ENCODE data around the gene ZYG11A. TPM values are rescaled to one million over a fixed set of nuclear protein-coding genes. Genes with fewer than 3 reads are reported as not detected.

The ZYG11A gene
- total and polyA plus RNA-seq, 2 donors (not counting 1 experiment from before 2014, with no cell fraction given): 0.28 to 0.50 TPM

- no peaks in the 10 kb centered on the region for H3K27me3 ChIP-seq (ENCODE audit: control insufficient read depth, insufficient read depth, low read length)
- H3K79me2 ChIP-seq (ENCODE audit: control insufficient read depth, insufficient read depth, low read length): no peaks in the 10 kb centered on the region
- H4K20me1 ChIP-seq (ENCODE audit: control insufficient read depth, extremely low read depth, insufficient read depth, low read length): no peaks in the 10 kb centered on the region
- TF ChIP-seq CTCF (conservative IDR thresholded peaks at IDR 0.05 in 1 of 2, IDR thresholded peaks at IDR 0.05 in 1 of 2; ENCODE audit: low read depth in 1 of 2, low read length in 2 of 2): no peak
- no peak for TF ChIP-seq EZH2 (IDR thresholded peaks at IDR 0.05; ENCODE audit: low read length, missing control alignments)
- H2AFZ ChIP-seq (ENCODE audit: low read length): no peak overlapping the region
- no peak overlapping the region for H3K27ac ChIP-seq (ENCODE audit: insufficient read depth, low read length)
- DNase-seq (ENCODE audit: low read depth in 2 of 2): no peak
- no peaks in the 10 kb centered on the region for H3K4me1 ChIP-seq (ENCODE audit: control insufficient read depth, extremely low read depth, insufficient read depth, low read length)
- no peaks in the 10 kb centered on the region for H3K36me3 ChIP-seq (ENCODE audit: control insufficient read depth, insufficient read depth, low read length)
- H3K4me2 ChIP-seq (ENCODE audit: extremely low read depth, insufficient read depth, low read length): no peak overlapping the region
- H3K9ac ChIP-seq (ENCODE audit: insufficient read depth, low read length): no peak overlapping the region
- H3K9me3 ChIP-seq (ENCODE audit: control insufficient read depth, insufficient read depth, low read depth, low read length): no peaks in the 10 kb centered on the region
- H3K4me3 ChIP-seq (replicated peaks in 1 of 4; ENCODE audit: control extremely low read depth in 1 of 4, insufficient read depth in 1 of 4, low read depth in 3 of 4, low read length in 4 of 4): no peak overlapping the region
Measured at GRCh38 chr1:52919723-52920483, 77.3 kb downstream of the ZYG11A start.

- H3K27me3 ChIP-seq (ENCODE audit: control insufficient read depth, insufficient read depth, low read length): no peaks in the 10 kb centered on the region
- no peaks in the 10 kb centered on the region for H3K36me3 ChIP-seq (ENCODE audit: control insufficient read depth, insufficient read depth, low read length)
- H4K20me1 ChIP-seq (ENCODE audit: control insufficient read depth, extremely low read depth, insufficient read depth, low read length): no peaks in the 10 kb centered on the region
- H3K9ac ChIP-seq (ENCODE audit: insufficient read depth, low read length): peak overlapping the region; percentile 63
- H2AFZ ChIP-seq (ENCODE audit: low read length): peak overlapping the region; percentile 42
- TF ChIP-seq CTCF (conservative IDR thresholded peaks at IDR 0.05 in 1 of 2, IDR thresholded peaks at IDR 0.05 in 1 of 2; ENCODE audit: low read depth in 1 of 2, low read length in 2 of 2): no peak
- no peak for TF ChIP-seq EZH2 (IDR thresholded peaks at IDR 0.05; ENCODE audit: low read length, missing control alignments)
- H3K27ac ChIP-seq (ENCODE audit: insufficient read depth, low read length): no peak overlapping the region
- no peaks in the 10 kb centered on the region for H3K79me2 ChIP-seq (ENCODE audit: control insufficient read depth, insufficient read depth, low read length)
- peak overlapping the region; percentile 53 for H3K4me2 ChIP-seq (ENCODE audit: extremely low read depth, insufficient read depth, low read length)
- peak overlapping the region; percentile 61 to 77 (median 64) for H3K4me3 ChIP-seq (replicated peaks in 1 of 4; ENCODE audit: control extremely low read depth in 1 of 4, insufficient read depth in 1 of 4, low read depth in 3 of 4, low read length in 4 of 4)
- DNase-seq (ENCODE audit: low read depth in 2 of 2): peak in 1 of 2 donors; percentile 19
- no peaks in the 10 kb centered on the region for H3K9me3 ChIP-seq (ENCODE audit: control insufficient read depth, insufficient read depth, low read depth, low read length)
- H3K4me1 ChIP-seq (ENCODE audit: control insufficient read depth, extremely low read depth, insufficient read depth, low read length): no peaks in the 10 kb centered on the region
Measured at GRCh38 chr1:52920791-52921291, 78.3 kb downstream of the ZYG11A start.

GRCh38 chr1:52925571-52926005 lies 83.0 kb downstream of the ZYG11A start:
- H3K27me3 ChIP-seq (ENCODE audit: control insufficient read depth, insufficient read depth, low read length): no peaks in the 10 kb centered on the region
- H3K36me3 ChIP-seq (ENCODE audit: control insufficient read depth, insufficient read depth, low read length): no peaks in the 10 kb centered on the region
- no peaks in the 10 kb centered on the region for H4K20me1 ChIP-seq (ENCODE audit: control insufficient read depth, extremely low read depth, insufficient read depth, low read length)
- peak overlapping the region; percentile 52 for H3K4me2 ChIP-seq (ENCODE audit: extremely low read depth, insufficient read depth, low read length)
- no peaks in the 10 kb centered on the region for H3K9me3 ChIP-seq (ENCODE audit: control insufficient read depth, insufficient read depth, low read depth, low read length)
- H3K9ac ChIP-seq (ENCODE audit: insufficient read depth, low read length): no peak overlapping the region
- no peak overlapping the region for H3K4me3 ChIP-seq (replicated peaks in 1 of 4; ENCODE audit: control extremely low read depth in 1 of 4, insufficient read depth in 1 of 4, low read depth in 3 of 4, low read length in 4 of 4)
- peaks cover 2% of the 10 kb centered on the region for H3K4me1 ChIP-seq (ENCODE audit: control insufficient read depth, extremely low read depth, insufficient read depth, low read length)
- H3K27ac ChIP-seq (ENCODE audit: insufficient read depth, low read length): no peak overlapping the region
- peak overlapping the region; percentile 15 for H2AFZ ChIP-seq (ENCODE audit: low read length)
- DNase-seq (ENCODE audit: low read depth in 2 of 2): peak; percentile 27 to 33
- H3K79me2 ChIP-seq (ENCODE audit: control insufficient read depth, insufficient read depth, low read length): peaks cover 5% of the 10 kb centered on the region
- TF ChIP-seq EZH2 (IDR thresholded peaks at IDR 0.05; ENCODE audit: low read length, missing control alignments): no peak
- no peak for TF ChIP-seq CTCF (conservative IDR thresholded peaks at IDR 0.05 in 1 of 2, IDR thresholded peaks at IDR 0.05 in 1 of 2; ENCODE audit: low read depth in 1 of 2, low read length in 2 of 2)
